NK-92 (cell line): ENCODE data around the gene CGB5.
"Not testable (repeated sequence)": the region's sequence is repeated elsewhere in the genome, so short reads cannot be mapped to it uniquely, and the experiment has no call there.

Experiments used
- DNase-seq: peaks from one replicate; lab custom pipeline; 2025; ENCODE audit not compliant: unreplicated experiment; lab: John Stamatoyannopoulos, UW

CGB5 gene

DNA sequence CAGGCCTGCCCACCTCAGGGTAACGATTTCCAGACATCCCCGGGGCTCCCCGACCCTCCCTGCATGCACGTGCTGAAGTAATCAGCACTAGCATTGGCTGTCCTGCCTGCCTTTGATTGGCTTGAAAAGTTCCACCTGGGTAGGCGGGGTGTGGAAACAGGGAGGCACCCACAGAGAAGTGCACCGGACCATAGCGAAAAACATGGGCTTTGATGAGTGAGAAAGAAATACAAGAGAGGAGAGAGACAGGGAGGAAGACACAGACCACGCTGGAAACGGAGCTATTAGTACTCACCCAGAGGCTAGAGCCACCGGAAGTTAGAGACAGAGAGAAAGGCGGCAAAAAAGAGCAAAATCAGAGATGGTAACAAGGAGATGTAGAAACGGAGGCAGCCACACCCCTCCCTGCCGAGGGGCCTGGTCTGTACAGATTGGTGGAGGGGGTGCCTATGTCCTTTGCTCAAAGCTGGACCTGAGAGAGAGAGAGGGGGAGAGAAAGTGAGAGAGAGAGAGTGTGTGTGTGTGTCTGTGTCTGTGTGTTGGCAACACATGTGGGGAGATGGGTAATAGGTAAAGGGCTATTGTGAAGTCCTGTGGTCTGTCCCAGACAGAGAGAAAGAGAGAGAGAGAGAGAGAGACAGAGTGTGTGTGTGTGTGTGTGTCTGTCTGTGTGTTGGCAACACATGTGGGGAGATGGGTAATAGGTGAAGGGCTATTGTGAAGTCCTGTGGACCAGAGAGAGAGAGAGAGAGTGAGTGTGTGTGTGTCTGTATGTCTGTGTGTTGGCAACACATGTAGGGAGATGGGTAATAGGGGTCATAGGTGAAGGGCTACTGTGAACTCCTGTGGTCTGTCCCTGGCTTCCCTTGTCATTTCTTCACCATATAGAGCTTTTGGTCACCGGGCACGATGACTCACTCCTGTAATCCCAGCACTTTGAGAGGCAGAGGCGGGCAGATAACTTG lies 22.4 kb upstream of the CGB5 start:
- no peak for DNase-seq

DNA sequence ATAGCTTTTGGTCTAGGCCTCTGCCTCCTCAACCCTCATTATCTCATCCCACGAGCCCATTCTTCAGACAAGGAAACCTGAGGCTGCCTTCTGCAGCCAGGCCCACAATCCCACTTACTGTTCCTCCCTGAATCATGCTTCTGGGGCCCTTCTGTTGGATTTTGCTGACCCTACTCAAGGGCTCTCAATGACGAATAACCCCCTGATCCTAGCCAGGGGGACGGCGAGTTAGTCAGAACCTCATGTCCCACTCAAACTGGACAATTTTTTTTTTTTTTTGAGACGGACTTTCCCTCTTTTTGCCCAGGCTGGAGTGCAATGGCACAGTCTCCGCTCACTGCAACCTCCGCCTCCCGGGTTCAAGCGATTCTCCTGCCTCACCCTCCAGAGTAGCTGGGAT lies 21.5 kb upstream of the CGB5 start:
- DNase-seq = no peak

DNA sequence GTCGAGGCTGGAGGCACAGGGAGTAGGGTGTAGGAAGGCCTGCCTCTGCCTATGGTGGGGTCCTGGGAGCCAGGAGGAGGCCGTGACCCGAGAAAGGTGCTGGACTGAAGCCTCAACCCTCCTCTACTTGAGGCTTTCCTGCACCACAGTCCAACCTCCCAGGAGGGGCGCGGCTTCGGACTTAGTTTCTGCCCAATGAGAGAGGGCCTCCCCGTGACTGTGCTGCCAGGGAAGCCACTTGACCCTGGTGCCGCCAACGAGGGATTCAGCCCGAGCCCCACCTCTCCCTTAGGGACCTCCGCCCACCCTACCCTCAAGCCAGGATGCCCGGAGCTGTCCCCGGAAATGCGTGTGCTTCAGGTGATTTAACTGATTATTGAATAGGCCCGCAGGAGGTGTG lies 19.4 kb upstream of the CGB5 start, which contains the start of gene CGB3:
Gene CGB3, minus strand, starts transcription at position 101 of the 400 bp plus-strand sequence. CDS start 362 bp downstream, outside the sequence.
- DNase-seq = not testable (repeated sequence)

DNA sequence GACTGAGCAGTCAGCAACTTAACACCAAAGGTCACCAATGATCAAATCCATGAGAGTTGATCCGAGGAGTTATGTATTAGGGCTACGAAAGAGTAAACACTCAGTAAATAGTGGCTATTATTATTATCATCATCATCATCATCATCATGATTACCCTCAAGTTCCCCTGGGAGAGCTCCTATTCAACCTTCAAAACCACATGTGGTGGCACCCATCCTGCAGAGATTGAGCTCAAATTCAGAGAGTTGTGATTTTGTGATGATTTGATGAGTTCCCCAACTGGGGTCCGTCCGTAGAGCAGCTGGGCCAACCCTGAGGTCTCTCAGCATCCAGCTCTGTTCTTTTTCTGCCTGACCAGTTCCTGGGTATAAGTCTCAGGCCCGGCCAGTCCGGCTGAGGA lies 18.6 kb upstream of the CGB5 start:
- DNase-seq = not testable (repeated sequence)

DNA sequence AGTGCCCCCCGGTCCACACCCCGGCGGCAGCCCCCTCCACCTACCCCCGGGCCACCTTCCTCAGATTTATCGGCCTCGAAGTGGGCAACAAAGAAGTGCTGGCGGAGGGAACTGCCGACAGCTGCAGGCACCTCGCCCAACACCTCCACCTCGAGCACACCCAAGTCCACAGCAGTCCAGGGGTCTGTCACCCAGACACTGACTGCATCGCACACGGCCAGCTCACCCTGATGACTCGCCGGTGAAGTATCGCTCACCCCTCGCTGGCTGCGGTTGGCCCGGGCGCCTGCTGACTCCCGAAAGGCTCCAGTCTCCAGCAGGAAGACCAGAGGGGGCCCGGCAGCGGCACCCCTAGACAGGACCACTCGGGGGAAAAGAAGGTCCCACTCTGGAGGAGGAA lies 18.0 kb upstream of the CGB5 start:
- not testable (repeated sequence) for DNase-seq

DNA sequence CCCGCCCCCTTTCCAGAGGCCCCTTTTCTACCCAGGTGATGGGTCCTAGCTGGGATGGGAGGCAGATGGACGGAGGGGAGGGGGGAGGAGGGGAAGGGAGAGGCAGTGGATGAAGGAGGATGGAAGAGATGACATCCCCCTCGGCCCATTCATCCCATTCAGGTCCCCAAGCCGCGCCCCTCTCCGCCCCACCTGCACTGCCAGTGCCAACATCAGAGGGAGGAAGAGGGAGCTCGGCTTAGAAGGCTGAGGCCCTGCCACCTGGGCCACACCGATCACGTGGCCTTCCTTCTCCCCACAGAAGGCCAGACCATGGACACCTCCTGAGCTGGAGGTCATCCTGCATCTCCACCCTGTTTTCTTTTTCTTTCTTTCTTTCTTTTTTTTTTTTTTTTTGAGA lies 15.0 kb upstream of the CGB5 start:
- DNase-seq = not testable (repeated sequence)

DNA sequence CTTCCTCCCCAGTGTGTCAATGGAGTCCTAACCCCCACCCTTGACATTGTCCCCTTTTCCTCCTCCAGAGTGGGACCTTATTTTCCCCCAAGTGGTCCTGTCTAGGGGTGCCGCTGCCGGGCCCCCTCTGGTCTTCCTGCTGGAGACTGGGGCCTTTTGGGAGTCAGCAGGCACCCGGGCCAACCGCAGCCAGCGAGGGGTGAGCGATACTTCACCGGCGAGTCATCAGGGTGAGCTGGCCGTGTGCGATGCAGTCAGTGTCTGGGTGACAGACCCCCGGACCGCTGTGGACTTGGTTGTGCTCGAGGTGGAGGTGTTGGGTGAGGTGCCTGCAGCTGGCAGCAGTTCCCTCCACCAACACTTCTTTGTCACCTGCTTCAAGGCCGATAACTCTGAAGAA lies 13.9 kb upstream of the CGB5 start:
- DNase-seq = not testable (repeated sequence)

DNA sequence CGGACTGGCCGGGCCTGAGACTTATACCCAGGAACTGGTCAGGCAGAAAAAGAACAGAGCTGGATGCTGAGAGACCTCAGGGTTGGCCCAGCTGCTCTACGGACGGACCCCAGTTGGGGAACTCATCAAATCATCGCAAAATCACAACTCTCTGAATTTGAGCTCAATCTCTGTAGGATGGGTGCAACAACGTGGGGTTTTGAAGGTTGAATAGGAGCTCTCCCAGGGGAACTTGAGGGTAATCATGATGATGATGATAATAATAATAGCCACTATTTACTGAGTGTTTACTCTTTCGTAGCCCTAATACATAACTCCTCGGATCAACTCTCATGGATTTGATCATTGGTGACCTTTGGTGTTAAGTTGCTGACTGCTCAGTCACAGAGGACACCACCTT lies 13.3 kb upstream of the CGB5 start:
- not testable (repeated sequence) for DNase-seq

DNA sequence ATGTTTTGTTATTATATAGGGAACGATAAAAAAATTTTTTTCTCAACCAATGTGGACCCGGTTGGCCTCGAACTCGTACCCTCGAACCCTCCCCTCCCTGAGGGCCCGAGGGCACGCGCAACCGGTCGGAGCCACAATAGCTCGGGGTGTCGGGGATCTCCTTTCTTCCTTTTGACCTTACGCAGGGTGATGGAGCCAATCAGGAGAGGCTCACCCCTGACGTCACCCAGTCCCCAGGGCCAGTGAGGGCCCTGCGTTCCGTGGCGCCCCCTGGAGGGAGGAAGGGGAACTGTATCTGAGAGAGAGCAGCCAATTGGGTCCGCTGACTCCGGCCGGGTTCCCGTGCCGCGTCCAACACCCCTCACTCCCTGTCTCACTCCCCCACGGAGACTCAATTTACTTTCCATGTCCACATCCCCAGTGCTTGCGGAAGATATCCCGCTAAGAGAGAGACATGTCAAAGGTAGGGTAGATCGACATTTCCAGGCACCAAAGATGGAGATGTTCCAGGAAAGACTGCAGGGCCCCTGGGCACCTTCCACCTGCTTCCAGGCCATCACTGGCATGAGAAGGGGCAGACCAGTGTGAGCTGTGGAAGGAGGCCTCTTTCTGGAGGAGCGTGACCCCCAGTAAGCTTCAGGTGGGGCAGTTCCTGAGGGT lies 11.9 kb upstream of the CGB5 start, which contains the start of gene CGB2:
Gene CGB2, plus strand, starts transcription at position 249 of the 660 bp plus-strand sequence. Its CDS starts 206 bp downstream, at position 455.
- not testable (repeated sequence) for DNase-seq

DNA sequence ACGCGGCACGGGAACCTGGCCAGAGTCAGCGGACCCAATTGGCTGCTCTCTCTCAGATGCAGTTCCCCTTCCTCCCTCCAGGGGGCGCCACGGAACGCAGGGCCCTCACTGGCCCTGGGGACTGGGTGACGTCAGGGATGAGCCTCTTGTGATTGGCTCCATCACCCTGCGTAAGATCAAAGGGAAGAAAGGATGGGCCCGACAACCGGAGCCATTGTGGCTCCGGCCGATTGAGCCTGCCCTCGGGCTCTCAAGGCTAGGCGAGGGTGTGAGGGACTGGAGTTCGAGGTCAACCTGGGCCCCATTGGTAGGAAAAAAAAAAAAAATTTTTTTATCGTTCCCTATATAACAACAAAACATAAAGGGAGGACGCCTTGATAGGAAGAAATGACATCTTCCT lies 6.8 kb upstream of the CGB5 start, which contains the start of gene CGB1:
Gene CGB1, minus strand, starts transcription at position 81 of the 400 bp plus-strand sequence. CDS start 184 bp downstream, outside the sequence.
- DNase-seq = not testable (repeated sequence)

DNA sequence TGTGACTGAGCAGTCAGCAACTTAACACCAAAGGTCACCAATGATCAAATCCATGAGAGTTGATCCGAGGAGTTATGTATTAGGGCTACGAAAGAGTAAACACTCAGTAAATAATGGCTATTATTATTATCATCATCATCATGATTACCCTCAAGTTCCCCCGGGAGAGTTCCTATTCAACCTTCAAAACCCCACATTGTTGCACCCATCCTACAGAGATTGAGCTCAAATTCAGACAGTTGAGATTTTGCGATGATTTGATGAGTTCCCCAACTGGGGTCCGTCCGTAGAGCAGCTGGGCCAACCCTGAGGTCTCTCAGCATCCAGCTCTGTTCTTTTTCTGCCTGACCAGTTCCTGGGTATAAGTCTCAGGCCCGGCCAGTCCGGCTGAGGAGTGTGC lies 5.5 kb upstream of the CGB5 start:
- not testable (repeated sequence) for DNase-seq

DNA sequence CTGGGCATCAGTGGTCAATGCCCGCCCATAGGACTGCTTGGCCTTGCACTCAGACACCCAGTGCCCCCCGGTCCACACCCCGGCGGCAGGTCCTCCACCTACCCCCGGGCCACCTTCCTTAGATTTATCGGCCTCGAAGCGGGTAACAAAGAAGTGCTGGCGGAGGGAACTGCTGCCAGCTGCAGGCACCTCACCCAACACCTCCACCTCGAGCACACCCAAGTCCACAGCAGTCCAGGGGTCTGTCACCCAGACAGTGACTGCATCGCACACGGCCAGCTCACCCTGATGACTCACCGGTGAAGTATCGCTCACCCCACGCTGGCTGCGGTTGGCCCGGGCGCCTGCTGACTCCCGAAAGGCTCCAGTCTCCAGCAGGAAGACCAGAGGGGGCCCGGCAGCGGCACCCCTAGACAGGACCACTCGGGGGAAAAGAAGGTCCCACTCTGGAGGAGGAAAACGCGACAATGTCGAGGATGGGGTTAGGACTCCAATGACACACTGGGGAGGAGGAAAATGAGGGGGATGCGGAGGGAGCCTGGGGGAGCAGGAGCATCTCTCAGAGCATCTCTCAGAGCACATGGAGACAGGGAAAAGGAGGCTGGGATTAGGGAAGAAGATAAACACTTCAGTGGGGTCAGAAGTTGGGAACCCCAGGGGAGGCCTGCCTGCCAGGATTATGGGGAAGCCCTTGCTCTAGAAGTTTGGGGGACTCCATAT lies 4.9 kb upstream of the CGB5 start:
- not testable (repeated sequence) for DNase-seq

DNA sequence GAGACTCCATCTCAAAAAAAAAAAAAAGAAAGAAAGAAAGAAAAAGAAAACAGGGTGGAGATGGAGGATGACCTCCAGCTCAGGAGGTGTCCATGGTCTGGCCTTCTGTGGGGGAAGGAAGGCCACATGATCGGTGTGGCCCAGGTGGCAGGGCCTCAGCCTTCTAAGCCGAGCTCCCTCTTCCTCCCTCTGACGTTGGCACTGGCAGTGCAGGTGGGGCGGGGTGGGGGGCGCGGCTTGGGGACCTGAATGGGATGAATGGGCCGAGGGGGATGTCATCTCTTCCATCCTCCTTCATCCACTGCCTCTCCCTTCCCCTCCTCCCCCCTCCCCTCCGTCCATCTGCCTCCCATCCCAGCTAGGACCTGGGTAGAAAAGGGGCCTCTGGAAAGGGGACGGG lies 3.9 kb upstream of the CGB5 start:
- DNase-seq = not testable (repeated sequence)

DNA sequence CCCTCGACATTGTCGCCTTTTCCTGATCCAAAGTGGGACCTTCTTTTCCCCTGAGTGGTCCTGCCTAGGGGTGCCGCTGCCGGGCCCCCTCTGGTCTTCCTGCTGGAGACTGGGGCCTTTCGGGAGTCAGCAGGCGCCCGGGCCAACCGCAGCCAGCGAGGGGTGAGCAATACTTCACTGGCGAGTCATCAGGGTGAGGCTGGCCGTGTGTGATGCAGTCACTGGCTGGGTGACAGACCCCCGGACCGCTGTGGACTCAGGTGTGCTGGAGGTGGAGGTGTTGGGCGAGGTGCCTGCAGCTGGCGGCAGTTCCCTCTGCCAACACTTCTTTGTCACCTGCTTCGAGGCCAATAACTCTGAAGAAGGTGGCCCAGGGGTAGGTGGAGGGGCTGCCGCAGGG lies 1.5 kb upstream of the CGB5 start:
- DNase-seq = no peak

DNA sequence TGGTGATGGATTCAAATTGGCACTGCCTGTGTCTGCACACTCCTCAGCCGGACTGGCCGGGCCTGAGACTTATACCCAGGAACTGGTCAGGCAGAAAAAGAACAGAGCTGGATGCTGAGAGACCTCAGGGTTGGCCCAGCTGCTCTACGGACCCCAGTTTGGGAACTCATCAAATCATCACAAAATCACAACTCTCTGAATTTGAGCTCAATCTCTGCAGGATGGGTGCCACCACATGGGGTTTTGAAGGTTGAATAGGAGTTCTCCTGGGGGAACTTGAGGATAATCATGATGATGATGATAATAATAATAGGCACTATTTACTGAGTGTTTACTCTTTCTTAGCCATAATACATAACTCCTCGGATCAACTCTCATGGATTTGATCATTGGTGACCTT lies 982 bp upstream of the CGB5 start:
- not testable (repeated sequence) for DNase-seq

DNA sequence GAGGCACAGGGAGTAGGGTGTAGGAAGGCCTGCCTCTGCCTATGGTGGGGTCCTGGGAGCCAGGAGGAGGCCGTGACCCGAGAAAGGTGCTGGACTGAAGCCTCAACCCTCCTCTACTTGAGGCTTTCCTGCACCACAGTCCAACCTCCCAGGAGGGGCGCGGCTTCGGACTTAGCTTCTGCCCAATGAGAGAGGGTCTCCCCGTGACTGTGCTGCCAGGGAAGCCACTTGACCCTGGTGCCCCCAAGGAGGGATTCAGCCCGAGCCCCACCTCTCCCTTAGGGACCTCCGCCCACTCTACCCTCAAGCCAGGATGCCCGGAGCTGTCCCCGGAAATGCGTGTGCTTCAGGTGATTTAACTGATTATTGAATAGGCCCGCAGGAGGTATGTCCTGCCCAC lies 5.4 kb downstream of the CGB5 start, which contains the start of gene CGB8:
Gene CGB8, minus strand, starts transcription at position 101 of the 400 bp plus-strand sequence. CDS start 372 bp downstream, outside the sequence.
- DNase-seq = not testable (repeated sequence)

DNA sequence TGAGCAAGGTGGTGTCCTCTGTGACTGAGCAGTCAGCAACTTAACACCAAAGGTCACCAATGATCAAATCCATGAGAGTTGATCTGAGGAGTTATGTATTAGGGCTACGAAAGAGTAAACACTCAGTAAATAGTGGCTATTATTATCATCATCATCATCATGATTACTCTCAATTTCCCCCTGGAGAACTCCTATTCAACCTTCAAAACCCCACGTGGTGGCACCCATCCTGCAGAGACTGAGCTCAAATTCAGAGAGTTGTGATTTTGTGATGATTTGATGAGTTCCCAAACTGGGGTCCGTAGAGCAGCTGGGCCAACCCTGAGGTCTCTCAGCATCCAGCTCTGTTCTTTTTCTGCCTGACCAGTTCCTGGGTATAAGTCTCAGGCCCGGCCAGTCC lies 6.2 kb downstream of the CGB5 start:
- DNase-seq = not testable (repeated sequence)

DNA sequence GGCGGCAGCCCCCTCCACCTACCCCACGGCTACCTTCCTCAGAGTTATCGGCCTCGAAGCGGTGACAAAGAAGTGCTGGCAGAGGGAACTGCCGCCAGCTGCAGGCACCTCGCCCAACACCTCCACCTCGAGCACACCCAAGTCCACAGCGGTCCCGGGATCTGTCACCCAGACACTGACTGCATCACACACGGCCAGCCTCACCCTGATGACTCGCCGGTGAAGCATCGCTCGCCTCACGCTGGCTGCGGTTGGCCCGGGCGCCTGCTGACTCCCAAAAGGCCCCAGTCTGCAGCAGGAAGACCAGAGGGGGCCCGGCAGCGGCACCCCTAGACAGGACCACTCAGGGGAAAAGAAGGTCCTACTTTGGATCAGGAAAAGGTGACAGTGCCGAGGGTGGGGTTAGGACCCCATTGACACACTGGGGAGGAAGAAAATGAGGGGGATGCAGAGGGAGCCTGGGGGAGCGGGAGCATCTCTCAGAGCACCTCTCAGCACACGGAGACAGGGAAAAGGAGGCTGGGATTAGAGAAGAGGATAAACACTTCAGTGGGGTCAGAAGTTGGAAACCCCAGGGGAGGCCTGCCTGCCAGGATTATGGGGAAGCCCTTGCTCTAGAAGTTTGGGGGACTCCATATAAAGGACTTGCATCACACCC lies 6.9 kb downstream of the CGB5 start:
- DNase-seq = not testable (repeated sequence)

DNA sequence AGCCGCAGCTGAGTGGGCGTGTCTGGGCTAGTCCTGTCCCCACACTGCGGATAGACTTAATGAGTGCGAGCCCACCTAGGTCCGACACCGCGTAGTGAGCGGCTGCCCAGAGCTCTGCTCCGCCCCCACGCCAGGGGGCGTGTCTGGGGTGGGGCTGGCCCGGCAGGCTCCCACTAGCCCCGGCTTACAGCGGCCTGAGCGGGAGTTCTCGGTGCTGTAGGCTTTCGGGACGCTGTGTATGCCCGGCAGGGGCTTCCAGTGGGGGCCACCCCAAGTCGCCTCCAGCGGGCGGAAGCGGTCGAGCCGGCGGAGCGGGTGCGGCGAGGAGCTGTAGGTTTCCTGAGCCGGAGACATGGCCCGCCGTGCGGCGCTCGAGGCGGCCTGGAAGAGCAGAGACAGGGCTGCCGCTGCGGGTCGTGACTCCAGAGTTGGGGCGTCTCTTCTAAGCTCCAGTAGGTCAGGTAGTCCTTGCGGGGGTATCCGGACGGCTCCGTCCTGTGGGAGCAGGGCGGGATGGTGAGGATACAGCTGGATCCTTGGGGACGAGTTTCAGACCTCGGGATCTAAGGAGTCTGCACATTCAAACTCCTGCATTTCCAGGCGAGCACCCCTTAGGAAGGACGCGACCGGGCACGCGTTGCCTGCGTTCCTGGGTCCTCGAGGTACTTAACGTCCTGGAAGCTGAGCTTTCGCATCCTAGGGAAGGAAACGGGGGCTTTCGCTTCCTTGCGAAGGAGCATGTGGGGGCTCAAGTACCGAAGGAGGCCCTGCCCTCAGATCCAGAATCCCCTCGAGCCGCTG lies 12.7 kb downstream of the CGB5 start:
- DNase-seq = no peak
